Heart right ventricle (tissue), 16 donors: ENCODE data around the gene PODXL2. TPM values are rescaled to one million over a fixed set of nuclear protein-coding genes. Genes with fewer than 3 reads are reported as not detected.

Source experiments
- ATAC-seq, 8 donors: fragments of 200-7000 bp; cut with Tn5 transposase; one replicate each; pipeline ENCODE4 v1.9.1; 2020; ENCODE audit warnings: mild to moderate bottlenecking in 8 of 8, moderate library complexity in 8 of 8, moderate number of reproducible peaks in 1 of 8
- DNase-seq, 2 donors: peaks; one replicate each; pipeline ENCODE4 v3.0.0-alpha.2; 2020
- H3K27ac ChIP-seq, 10 donors: fragments of 200-600 bp; sonication (generic) in 2 of 10; one replicate each; pipeline versions ENCODE4 v1.5.0 to v1.8.0; 2020 to 2022; ENCODE audit warnings: mild to moderate bottlenecking in 3 of 10
- H3K27me3 ChIP-seq, 7 donors: fragments of 200-600 bp; one replicate each; pipeline ENCODE4 v1.8.0; 2021 to 2022; ENCODE audit warnings: mild to moderate bottlenecking in 2 of 7
- H3K36me3 ChIP-seq, 9 donors: fragments of 200-600 bp; sonication (generic) in 1 of 9; one replicate each; pipeline versions ENCODE4 v1.5.0 to v1.8.0; 2020 to 2022; ENCODE audit warnings: mild to moderate bottlenecking in 2 of 9
- H3K4me1 ChIP-seq, 9 donors: fragments of 200-600 bp; sonication (generic) in 1 of 9; one replicate each; pipeline versions ENCODE4 v1.5.0 to v1.8.0; 2020 to 2022; ENCODE audit warnings: mild to moderate bottlenecking in 4 of 9
- H3K4me3 ChIP-seq, 10 donors: fragments of 200-600 bp; sonication (generic) in 2 of 10; one replicate each; pipeline versions ENCODE4 v1.5.0 to v1.8.0; 2020 to 2022; ENCODE audit warnings: mild to moderate bottlenecking in 7 of 10, moderate library complexity in 2 of 10
- H3K9me3 ChIP-seq, 11 donors: fragments of 200-600 bp in 10 of 11; sonication (generic) in 2 of 11; one replicate each; pipeline versions ENCODE4 v1.5.0 to v1.8.0; 2013 to 2022; ENCODE audit warnings: mild to moderate bottlenecking in 2 of 11, control low read depth in 1 of 11, moderate library complexity in 1 of 11
- WGBS, 2 donors: extraction: QIAGEN DNeasy Blood & Tissue Kit; methylation state at CpG; one replicate each; pipeline ENCODE4 v1.1.7; 2013; ENCODE audit warnings: inconsistent platforms in 1 of 2; 5-methylcytosine and 5-hydroxymethylcytosine counted together
- intact Hi-C, 10 donors: fragments of 100-400 bp; cut with DNase I; formaldehyde crosslinking; loops; one replicate each; pipeline versions ENCODE4 v1.11.1 to v1.14.2; 2022
- polyA plus RNA-seq, 2 donors: library from polyadenylated mRNA; stranded (reverse); fragments of 200-250 nt; gene quantifications; one replicate each; pipeline ENCODE4 v1.2.3, GENCODE V29; 2013
- total RNA-seq, 10 donors: library from RNA; stranded (reverse); fragmentation: NEBNext Ultra II Directional in 3 of 10; extraction: Animal tissue kit (Norgen Biotek cat#: 25700) in 3 of 10; gene quantifications; one replicate each; pipeline versions ENCODE4 v1.2.1 to v1.2.4, GENCODE V29; 2021 to 2023
- TF ChIP-seq, protein P1 (sequence below), 9 donors: fragments of 200-600 bp; sonication (generic) in 2 of 9; IDR thresholded peaks; one replicate each; pipeline versions ENCODE4 v1.5.0 to v1.8.0; 2021 to 2022; ENCODE audit warnings: antibody characterized with exemption in 9 of 9, mild to moderate bottlenecking in 5 of 9, moderate library complexity in 1 of 9
- donor health status: Arrhythmogenic right ventricular cardiomyopathy.
- donor health status: ischemic (EF 13 %, LVEDD 7.1; RV severe dilation, severe dysfunction).
- donor health status: healthy with polysubstance abuse.
- donor health status: DM: no; HTN: yes; CAD: no.
- donor health status: DM: no; HTN: no; CAD: no.
- donor health status: ischemic (EF 25% LVEDD 6.9; RV normal size, moderate dysfunction).
- donor health status: ischemic (EF 25% LVEDD 5.7; RV mildly dilated, moderate dysfunction).
- donor health status: healthy.
- donor health status: DM: yes; HTN: yes; CAD: no.
- donor health status: Ischemic cardiomyopathy.
- donor health status: ischemic (EF 35%, LVEDD 5.7; RV mildly dilated, moderate dysfunction).
- donor health status: nonischemic (EF 11% LVEDD 7.7; RV severe dilation, severe dysfunction).
- donor health status: DM: yes; HTN: yes; CAD: no.
- donor health status: PGD.
- donor health status: ischemic (EF 29% LVEDD 5.4; RV normal size, mild dysfunction).
- donor health status: nonischemic (EF 23%, LVEDD 6.1; RV moderate dilation, normal function).

PODXL2 gene
- total and polyA plus RNA-seq, 12 donors: 0.42 to 4.0 (median 1.5) TPM

DNA sequence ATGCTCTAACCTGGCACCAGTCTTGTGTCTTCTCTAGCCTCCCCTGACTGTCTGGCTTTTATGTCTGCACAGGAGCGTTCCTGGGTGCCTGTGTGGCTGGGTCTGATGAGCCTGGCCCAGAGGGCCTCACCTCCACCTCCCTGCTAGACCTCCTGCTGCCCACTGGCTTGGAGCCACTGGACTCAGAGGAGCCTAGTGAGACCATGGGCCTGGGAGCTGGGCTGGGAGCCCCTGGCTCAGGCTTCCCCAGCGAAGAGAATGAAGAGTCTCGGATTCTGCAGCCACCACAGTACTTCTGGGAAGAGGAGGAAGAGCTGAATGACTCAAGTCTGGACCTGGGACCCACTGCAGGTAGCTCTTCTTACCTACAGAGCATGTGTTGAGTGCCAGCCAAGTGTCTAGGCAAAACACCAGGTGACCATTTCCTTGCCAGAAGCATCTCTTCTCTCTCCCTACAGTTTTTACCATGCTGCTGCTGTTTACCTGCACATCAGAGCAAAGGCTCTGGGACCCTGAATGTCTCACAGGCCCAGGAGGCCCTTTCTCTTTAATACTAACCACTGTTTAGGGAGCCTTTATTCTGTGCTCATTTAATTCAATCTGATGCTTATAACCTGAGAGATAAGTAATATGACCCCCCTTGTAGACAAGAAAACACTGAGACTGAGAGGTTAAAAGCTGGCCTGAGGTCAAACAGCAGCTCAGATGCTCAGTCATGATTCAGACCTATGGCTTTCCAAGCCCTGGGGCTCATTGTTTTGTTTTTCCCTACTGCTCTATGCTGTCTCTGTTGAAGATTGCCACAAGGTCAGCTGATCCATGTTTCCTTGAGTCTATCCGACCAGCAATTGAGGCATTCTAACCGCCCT lies 10.4 kb downstream of the PODXL2 start:
- 88 to 97% methylated on average over 5 of the region's 5 CpGs for WGBS, 2 donors

DNA sequence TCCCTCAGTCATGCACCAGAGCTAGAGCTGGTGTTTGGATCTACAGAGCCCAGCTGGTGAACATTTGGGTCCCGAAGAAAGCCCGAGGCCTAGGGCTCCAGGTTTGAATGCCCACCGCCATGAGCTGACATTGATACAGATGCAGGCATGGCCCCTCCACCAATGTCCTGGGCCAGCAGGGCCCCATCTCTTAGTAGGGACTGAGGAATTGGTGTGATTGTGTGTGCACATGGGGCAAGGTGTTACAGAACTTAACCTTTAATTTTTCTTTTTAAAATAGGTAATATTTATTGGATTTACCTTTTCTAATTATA lies 11.0 kb downstream of the PODXL2 start:
- TF ChIP-seq, protein P1, sequence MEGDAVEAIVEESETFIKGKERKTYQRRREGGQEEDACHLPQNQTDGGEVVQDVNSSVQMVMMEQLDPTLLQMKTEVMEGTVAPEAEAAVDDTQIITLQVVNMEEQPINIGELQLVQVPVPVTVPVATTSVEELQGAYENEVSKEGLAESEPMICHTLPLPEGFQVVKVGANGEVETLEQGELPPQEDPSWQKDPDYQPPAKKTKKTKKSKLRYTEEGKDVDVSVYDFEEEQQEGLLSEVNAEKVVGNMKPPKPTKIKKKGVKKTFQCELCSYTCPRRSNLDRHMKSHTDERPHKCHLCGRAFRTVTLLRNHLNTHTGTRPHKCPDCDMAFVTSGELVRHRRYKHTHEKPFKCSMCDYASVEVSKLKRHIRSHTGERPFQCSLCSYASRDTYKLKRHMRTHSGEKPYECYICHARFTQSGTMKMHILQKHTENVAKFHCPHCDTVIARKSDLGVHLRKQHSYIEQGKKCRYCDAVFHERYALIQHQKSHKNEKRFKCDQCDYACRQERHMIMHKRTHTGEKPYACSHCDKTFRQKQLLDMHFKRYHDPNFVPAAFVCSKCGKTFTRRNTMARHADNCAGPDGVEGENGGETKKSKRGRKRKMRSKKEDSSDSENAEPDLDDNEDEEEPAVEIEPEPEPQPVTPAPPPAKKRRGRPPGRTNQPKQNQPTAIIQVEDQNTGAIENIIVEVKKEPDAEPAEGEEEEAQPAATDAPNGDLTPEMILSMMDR (IDR thresholded peaks at IDR 0.05): no peak
- intact Hi-C loops: no loop called here
- H3K27ac ChIP-seq: no peak overlapping the region
- H3K4me3 ChIP-seq: no peak overlapping the region
- peaks cover 0 to 5% (median 0%) of the 10 kb centered on the region in 7 donors for H3K27me3 ChIP-seq
- 94 to 97% methylated on average over 3 of the region's 3 CpGs for WGBS, 2 donors
- ATAC-seq (no peak), DNase-seq (no peak)
- no peaks in the 10 kb centered on the region for H3K36me3 ChIP-seq
- no peaks in the 10 kb centered on the region for H3K9me3 ChIP-seq
- no peaks in the 10 kb centered on the region for H3K4me1 ChIP-seq

More for the DNA sequence above, 10.4 kb downstream of the PODXL2 start:
- H3K27me3 ChIP-seq: peaks cover 0 to 5% (median 0%) of the 10 kb centered on the region in 7 donors
- no peak overlapping the region for H3K4me3 ChIP-seq
- DNase-seq (no peak), ATAC-seq (no peak)
- TF ChIP-seq, protein P1 (IDR thresholded peaks at IDR 0.05): no peak
- no peak overlapping the region for H3K27ac ChIP-seq
- H3K4me1 ChIP-seq: no peaks in the 10 kb centered on the region
- no peaks in the 10 kb centered on the region for H3K9me3 ChIP-seq
- intact Hi-C loops: no loop called here
- no peaks in the 10 kb centered on the region for H3K36me3 ChIP-seq

DNA sequence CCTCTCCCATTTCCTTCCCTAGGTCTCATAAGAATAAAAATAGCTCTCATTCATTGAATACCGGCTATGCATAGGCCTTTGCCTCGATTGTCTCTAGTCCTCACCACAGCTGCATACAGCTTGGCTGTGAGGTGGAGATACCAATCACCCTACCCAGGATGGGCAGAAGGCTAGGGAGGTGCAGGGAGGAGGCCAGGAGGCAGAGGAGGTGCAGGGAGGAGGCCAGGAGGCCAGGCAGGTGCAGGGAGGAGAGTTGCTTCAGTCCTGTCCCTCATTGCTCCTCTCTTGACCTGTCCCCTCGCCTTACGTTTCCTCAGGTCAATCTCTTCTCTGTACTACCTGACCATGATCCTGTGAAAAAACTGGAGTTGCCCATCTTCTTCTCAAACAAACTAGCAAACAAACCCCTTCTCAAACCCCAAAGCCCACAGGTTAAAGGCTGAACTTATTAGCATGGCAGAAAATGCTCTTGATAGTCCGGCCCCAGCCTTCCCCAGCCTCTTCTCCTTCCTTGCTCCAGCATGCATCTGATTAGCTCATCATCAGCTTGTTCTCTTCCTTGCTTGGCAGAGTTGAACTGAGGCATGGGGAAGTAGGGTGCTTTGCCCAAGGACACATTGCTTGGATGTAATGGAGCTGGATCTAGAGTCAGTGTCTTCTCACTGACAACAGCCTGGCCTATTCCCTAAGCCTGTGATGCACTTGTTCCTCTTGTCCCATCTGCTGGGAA lies 15.8 kb downstream of the PODXL2 start:
- Histone ChIP-seq H3K27me3 (no peaks in the 10 kb centered on the region), H3K9me3 (no peaks in the 10 kb centered on the region), H3K4me3 (no peak overlapping the region), H3K4me1 (no peaks in the 10 kb centered on the region), H3K36me3 (no peaks in the 10 kb centered on the region), H3K27ac (no peak overlapping the region)
- ATAC-seq (no peak), DNase-seq (no peak)
- 72 to 77% methylated on average over 5 of the region's 5 CpGs for WGBS, 2 donors
- TF ChIP-seq, protein P1 (IDR thresholded peaks at IDR 0.05): no peak
- intact Hi-C loops: no loop called here

DNA sequence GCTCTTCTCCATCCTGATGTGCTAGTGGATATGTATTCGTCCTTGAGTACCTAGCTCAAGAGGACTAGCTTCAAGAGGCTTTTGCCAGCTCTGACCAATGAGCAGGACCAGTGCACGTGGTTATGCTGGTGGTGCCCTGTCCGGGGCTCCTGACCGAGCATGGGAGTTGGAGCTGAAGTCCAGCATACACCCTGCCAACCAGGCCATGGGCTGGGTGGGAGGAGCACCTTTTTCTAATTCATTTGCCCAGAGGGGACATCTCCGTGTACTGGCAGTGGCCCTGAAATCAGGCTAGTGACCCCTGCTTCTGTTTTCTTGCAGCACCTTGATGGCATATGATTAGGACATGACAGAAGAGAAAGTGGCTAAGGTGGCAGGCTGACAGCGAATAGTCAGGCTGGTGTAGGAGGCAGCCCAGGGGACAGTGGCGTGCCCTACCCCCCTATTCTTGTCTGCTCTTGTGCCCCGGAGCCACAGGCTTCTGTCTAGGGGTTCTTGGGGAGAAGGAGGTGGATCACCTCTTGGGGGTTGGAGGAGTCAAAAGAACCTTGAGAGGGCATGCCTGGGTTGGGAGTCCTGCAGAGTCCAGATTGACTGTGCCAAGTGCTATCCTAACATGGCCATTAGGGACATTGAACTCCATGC lies 16.5 kb downstream of the PODXL2 start:
- no peaks in the 10 kb centered on the region for H3K36me3 ChIP-seq
- no peaks in the 10 kb centered on the region for H3K27me3 ChIP-seq
- no peak overlapping the region for H3K27ac ChIP-seq
- no peak overlapping the region for H3K4me3 ChIP-seq
- no peaks in the 10 kb centered on the region for H3K9me3 ChIP-seq
- ATAC-seq (no peak), DNase-seq (no peak)
- no peaks in the 10 kb centered on the region for H3K4me1 ChIP-seq
- TF ChIP-seq, protein P1 (IDR thresholded peaks at IDR 0.05): no peak
- WGBS, 2 donors: 94 to 97% methylated on average over 8 of the region's 8 CpGs
- intact Hi-C loops: no loop called here
